Liver (tissue), 9 donors: ENCODE results near the gene ELN. TPM values are rescaled to one million over a fixed set of nuclear protein-coding genes. Genes with fewer than 3 reads are reported as not detected.

Source experiments
- DNase-seq: peaks from one replicate; pipeline ENCODE4 v3.0.0-alpha.2; 2017; ENCODE audit warnings: low spot score
- H3K27ac ChIP-seq, 2 donors: one replicate each; pipeline ENCODE4 v1.7.0; 2013; ENCODE audit warnings: inconsistent platforms in 2 of 2, low read length in 2 of 2, control low read depth in 1 of 2, low read depth in 1 of 2, mild to moderate bottlenecking in 1 of 2
- H3K27me3 ChIP-seq, 4 donors: one replicate each; pipeline versions ENCODE4 v1.6.1 to v1.7.0; 2013; ENCODE audit warnings: low read length in 3 of 4, inconsistent platforms in 1 of 4, mild to moderate bottlenecking in 1 of 4, moderate library complexity in 1 of 4; ENCODE audit not compliant: control insufficient read depth in 4 of 4, insufficient read depth in 4 of 4
- H3K36me3 ChIP-seq, 4 donors: one replicate each; pipeline versions ENCODE4 v1.6.1 to v1.7.0; 2013; ENCODE audit warnings: low read length in 3 of 4, mild to moderate bottlenecking in 3 of 4, low read depth in 1 of 4, moderate library complexity in 1 of 4; ENCODE audit not compliant: control insufficient read depth in 4 of 4, insufficient read depth in 3 of 4
- H3K4me1 ChIP-seq, 4 donors: one replicate each; pipeline versions ENCODE4 v1.6.1 to v1.7.0; 2013; ENCODE audit warnings: low read length in 3 of 4, mild to moderate bottlenecking in 3 of 4, moderate library complexity in 1 of 4; ENCODE audit not compliant: control insufficient read depth in 4 of 4, insufficient read depth in 4 of 4
- H3K4me3 ChIP-seq, 3 donors: one replicate each; pipeline versions ENCODE4 v1.6.1 to v1.7.0; 2013; ENCODE audit warnings: low read length in 3 of 3, control low read depth in 1 of 3, low read depth in 1 of 3, mild to moderate bottlenecking in 1 of 3
- H3K9ac ChIP-seq, 2 donors: one replicate each; pipeline ENCODE4 v1.7.0; 2013; ENCODE audit warnings: low read length in 2 of 2, mild to moderate bottlenecking in 2 of 2, moderate library complexity in 2 of 2, control low read depth in 1 of 2, low read depth in 1 of 2
- H3K9me3 ChIP-seq, 4 donors: one replicate each; pipeline versions ENCODE4 v1.6.1 to v1.7.0; 2013; ENCODE audit warnings: low read length in 3 of 4; ENCODE audit not compliant: control insufficient read depth in 4 of 4
- ATF3 ChIP-seq: IDR thresholded peaks from 2 replicates; pipeline ENCODE4 v1.6.1; 2016; ENCODE audit warnings: antibody characterized with exemption
- CTCF ChIP-seq: fragments of 150-350 bp; IDR thresholded peaks from 2 replicates; pipeline ENCODE4 v1.5.1; 2017; ENCODE audit warnings: improper control_type of control experiment, low read depth, low read length; ENCODE audit not compliant: missing input control
- EGR1 ChIP-seq, 2 donors: IDR thresholded peaks; 2 replicates each; pipeline ENCODE4 v1.6.1; 2016 to 2018; ENCODE audit warnings: antibody characterized with exemption in 2 of 2, low read depth in 2 of 2
- FOXA1 ChIP-seq: IDR thresholded peaks from 2 replicates; pipeline ENCODE4 v1.6.1; 2016; ENCODE audit warnings: antibody characterized with exemption
- FOXA2 ChIP-seq: IDR thresholded peaks from 2 replicates; pipeline ENCODE4 v1.6.1; 2016; ENCODE audit warnings: antibody characterized with exemption
- GABPA ChIP-seq, 2 donors: IDR thresholded peaks in 1 of 2; conservative IDR thresholded peaks in 1 of 2; 2 replicates each; pipeline ENCODE4 v1.6.1; 2016; ENCODE audit warnings: antibody characterized with exemption in 2 of 2, mild to moderate bottlenecking in 1 of 2, moderate library complexity in 1 of 2
- HNF4A ChIP-seq, 2 donors: conservative IDR thresholded peaks; 2 replicates each; pipeline ENCODE4 v1.6.1; 2016; ENCODE audit warnings: antibody characterized with exemption in 2 of 2, mild to moderate bottlenecking in 2 of 2
- HNF4G ChIP-seq: IDR thresholded peaks from 2 replicates; pipeline ENCODE4 v1.6.1; 2016; ENCODE audit warnings: antibody characterized with exemption
- JUND ChIP-seq, 2 donors: IDR thresholded peaks; 2 replicates each; pipeline ENCODE4 v1.6.1; 2016; ENCODE audit warnings: antibody characterized with exemption in 2 of 2
- MAX ChIP-seq: IDR thresholded peaks from 2 replicates; pipeline ENCODE4 v1.6.1; 2016; ENCODE audit warnings: antibody characterized with exemption
- NR2F2 ChIP-seq: IDR thresholded peaks from 2 replicates; pipeline ENCODE4 v1.6.1; 2016; ENCODE audit warnings: antibody characterized with exemption
- RAD21 ChIP-seq, 2 donors: IDR thresholded peaks; 2 replicates each; pipeline ENCODE4 v1.6.1; 2016; ENCODE audit warnings: antibody characterized with exemption in 2 of 2, mild to moderate bottlenecking in 2 of 2
- REST ChIP-seq: IDR thresholded peaks from 2 replicates; pipeline ENCODE4 v1.6.1; 2016; ENCODE audit warnings: antibody characterized with exemption, mild to moderate bottlenecking
- RXRA ChIP-seq, 2 donors: IDR thresholded peaks; 2 replicates each; pipeline ENCODE4 v1.6.1; 2017 to 2018; ENCODE audit warnings: antibody characterized with exemption in 2 of 2, mild to moderate bottlenecking in 1 of 2
- SP1 ChIP-seq: IDR thresholded peaks from 2 replicates; pipeline ENCODE4 v1.6.1; 2018; ENCODE audit warnings: antibody characterized with exemption, mild to moderate bottlenecking
- TAF1 ChIP-seq: conservative IDR thresholded peaks from 2 replicates; pipeline ENCODE4 v1.6.1; 2016; ENCODE audit warnings: antibody characterized with exemption, mild to moderate bottlenecking
- YY1 ChIP-seq: IDR thresholded peaks from 2 replicates; pipeline ENCODE4 v1.6.1; 2016; ENCODE audit warnings: antibody characterized with exemption, mild to moderate bottlenecking
- ZBTB33 ChIP-seq: IDR thresholded peaks from 2 replicates; pipeline ENCODE4 v1.6.1; 2016; ENCODE audit warnings: antibody characterized with exemption
- WGBS: extraction: QIAGEN DNeasy Blood & Tissue Kit; methylation state at CpG from one replicate; pipeline ENCODE4 v1.1.7; 2013; 5-methylcytosine and 5-hydroxymethylcytosine counted together
- polyA plus RNA-seq, 2 donors: library from polyadenylated mRNA; stranded (reverse) in 1 of 2; unstranded in 1 of 2; fragments of 200-250 nt in 1 of 2; fragments of >200 nt in 1 of 2; fragmentation: Nextera tagmentation in 1 of 2; extraction: Ambion mirVana in 1 of 2; gene quantifications; one replicate each; pipeline versions ENCODE4 v1.2.1 to v1.2.3, GENCODE V29; 2013 to 2015
- total RNA-seq, 2 donors: library from RNA; depleted of rRNA; stranded (reverse); fragments of >200 nt; gene quantifications; one replicate each; pipeline ENCODE4 v1.2.3, GENCODE V29; 2014
- donor health status: healthy.
- donor health status: healthy.
- donor health status: healthy.
- donor health status: healthy.
- donor health status: healthy.

ELN gene
- total and polyA plus RNA-seq, 4 donors: 2.7 to 16.3 (median 9.7) TPM

GRCh38 chr7:73981933-73982332 is 46.0 kb upstream of the ELN start:
- Histone ChIP-seq H3K9ac (no peak overlapping the region), H3K27me3 (no peaks in the 10 kb centered on the region), H3K4me1 (peaks cover 0 to 7% (median 5%) of the 10 kb centered on the region in 4 donors), H3K9me3 (no peaks in the 10 kb centered on the region), H3K27ac (no peak overlapping the region), H3K36me3 (no peaks in the 10 kb centered on the region), H3K4me3 (no peak overlapping the region)
- DNase-seq: no peak
- no peak for TF ChIP-seq REST
- TF ChIP-seq JUND (IDR thresholded peaks at IDR 0.05): no peak
- TF ChIP-seq RXRA (IDR thresholded peaks at IDR 0.05): no peak
- no peak for TF ChIP-seq SP1
- no peak for TF ChIP-seq FOXA1
- no peak for TF ChIP-seq ZBTB33
- no peak for TF ChIP-seq HNF4A (conservative IDR thresholded peaks at IDR 0.05)
- TF ChIP-seq RAD21 (IDR thresholded peaks at IDR 0.05): no peak
- no peak for TF ChIP-seq FOXA2
- TF ChIP-seq MAX: no peak
- TF ChIP-seq YY1: no peak
- no peak for TF ChIP-seq EGR1 (IDR thresholded peaks at IDR 0.05; ENCODE audit: low read depth in 2 of 2)
- TF ChIP-seq GABPA (IDR thresholded peaks at IDR 0.05 in 1 of 2, conservative IDR thresholded peaks at IDR 0.05 in 1 of 2): no peak
- TF ChIP-seq CTCF: no peak
- no peak for TF ChIP-seq ATF3
- TF ChIP-seq NR2F2: no peak
- no peak for TF ChIP-seq TAF1
- no peak for TF ChIP-seq HNF4G
- 91% methylated on average over 7 of the region's 7 CpGs for WGBS
